ENCODE data around the gene IFT122. TPM values are rescaled to one million over a fixed set of nuclear protein-coding genes. Genes with fewer than 3 reads are reported as not detected.
"Not testable (repeated sequence)": the region's sequence is repeated elsewhere in the genome, so short reads cannot be mapped to it uniquely, and the experiment has no call there.

IFT122 gene
- total RNA-seq, 2 donors from 2014 or later = 19.3 to 33.4 TPM

DNA sequence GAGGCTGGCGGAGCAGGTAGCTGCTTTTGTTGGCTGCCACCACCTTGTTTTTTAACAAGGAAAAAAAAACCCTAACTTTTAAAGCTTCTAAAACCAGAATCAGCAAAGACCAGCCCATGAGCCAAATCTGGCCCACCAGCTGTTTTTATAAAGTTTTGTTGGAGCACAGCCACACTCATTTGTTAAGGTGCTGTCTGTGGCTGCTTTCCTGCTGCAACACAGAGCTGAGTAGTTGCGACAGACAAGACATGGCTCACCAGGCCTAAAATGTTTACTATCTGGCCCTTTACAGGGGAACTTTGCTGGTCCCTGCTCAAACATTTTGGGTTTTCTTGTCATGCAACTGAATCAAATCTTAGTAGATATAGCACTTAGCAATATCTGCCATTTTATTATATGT is 30.5 kb upstream of the IFT122 start:
- H3K36me3 Mint-ChIP-seq (ENCODE audit: low read depth) = no peaks in the 10 kb centered on the region
- no peak overlapping the region for H3K4me3 Mint-ChIP-seq
- no peaks in the 10 kb centered on the region for H3K27me3 Mint-ChIP-seq
- no peaks in the 10 kb centered on the region for H3K4me1 Mint-ChIP-seq
- H3K9me3 Mint-ChIP-seq = no peaks in the 10 kb centered on the region
- no peak for ATAC-seq (replicated peaks)
- H3K27ac Mint-ChIP-seq = no peak overlapping the region

DNA sequence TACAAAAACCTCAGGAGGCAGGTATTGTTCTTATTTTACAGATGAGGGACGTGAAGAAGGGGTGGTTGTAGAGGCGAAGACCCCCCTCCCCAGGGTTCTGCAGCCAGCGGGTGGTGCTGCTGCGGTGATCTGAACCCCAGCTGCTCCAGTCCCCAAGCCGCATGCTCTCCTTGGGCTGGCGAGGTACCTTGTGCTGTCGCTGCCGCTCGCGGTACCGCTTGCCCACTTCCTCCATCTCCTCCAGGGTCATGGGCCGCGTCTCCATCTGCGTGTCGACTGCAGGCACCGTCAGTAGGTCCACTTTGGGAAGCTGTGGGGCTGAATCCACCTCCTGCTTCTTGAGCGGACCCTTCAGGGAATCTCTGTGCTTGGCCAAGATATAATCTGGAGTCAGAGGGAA is 29.1 kb upstream of the IFT122 start:
- Mint-ChIP-seq H3K9me3 (no peaks in the 10 kb centered on the region), H3K4me1 (no peaks in the 10 kb centered on the region), H3K27ac (no peak overlapping the region), H3K4me3 (no peak overlapping the region), H3K27me3 (no peaks in the 10 kb centered on the region), H3K36me3 (ENCODE audit: low read depth) (no peaks in the 10 kb centered on the region)
- no peak for ATAC-seq (replicated peaks)

DNA sequence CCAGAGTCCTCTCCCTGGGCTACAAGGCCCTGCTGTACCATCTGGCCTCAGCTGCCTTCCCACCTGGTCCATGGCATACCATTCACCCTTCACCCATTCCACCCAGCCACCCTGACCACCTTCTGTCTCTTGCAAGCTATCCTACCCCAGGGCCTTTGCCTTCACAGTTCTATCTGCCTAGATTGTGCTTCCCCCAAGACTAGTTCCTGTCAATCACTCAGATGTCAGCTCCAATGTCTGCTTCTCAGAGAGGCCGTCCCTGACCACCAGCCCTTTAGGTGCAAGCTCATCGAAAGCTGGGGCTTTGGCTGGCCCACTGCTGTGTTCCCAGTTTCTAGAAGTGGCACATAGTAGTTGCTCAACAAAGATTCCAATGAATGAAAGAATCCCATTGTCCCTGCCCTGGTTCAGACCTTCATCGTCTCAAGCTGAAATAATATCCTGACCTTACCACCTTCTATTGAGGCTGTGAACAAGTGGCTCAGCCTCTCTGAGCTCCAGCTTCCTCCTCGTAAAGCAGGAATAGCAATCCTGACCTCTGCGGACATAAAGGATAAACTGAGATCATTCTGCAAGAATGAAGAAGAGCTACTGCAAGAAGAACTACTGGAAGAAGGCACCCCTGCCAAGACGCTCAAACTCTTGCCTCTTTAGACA is 27.4 kb upstream of the IFT122 start:
- no peaks in the 10 kb centered on the region for H3K9me3 Mint-ChIP-seq
- no peaks in the 10 kb centered on the region for H3K27me3 Mint-ChIP-seq
- H3K4me1 Mint-ChIP-seq = no peaks in the 10 kb centered on the region

DNA sequence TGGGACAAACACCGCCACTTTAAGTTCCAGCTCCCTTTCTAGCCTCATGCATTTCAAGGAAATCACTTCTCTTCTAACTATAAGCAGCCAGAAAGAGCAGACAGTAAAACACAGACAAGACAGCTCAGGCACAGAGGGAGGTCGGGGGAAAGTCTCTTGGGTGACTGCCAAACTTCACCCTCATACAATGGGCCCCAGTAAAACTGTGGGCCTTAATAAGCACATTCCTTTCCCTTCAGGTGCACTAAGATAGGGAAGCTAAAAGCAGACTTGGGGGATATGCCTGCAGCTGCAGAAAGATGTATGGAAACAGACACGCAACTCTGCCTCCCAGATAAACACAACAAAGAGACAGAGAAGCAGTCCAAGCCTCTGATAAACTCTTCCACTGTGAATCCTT is 26.8 kb upstream of the IFT122 start:
- H3K27me3 Mint-ChIP-seq; H3K36me3 Mint-ChIP-seq (ENCODE audit: low read depth); H3K4me3 Mint-ChIP-seq; H3K27ac Mint-ChIP-seq; H3K4me1 Mint-ChIP-seq; H3K9me3 Mint-ChIP-seq; ATAC-seq (replicated peaks): not testable (repeated sequence)

More for the DNA sequence above, 27.4 kb upstream of the IFT122 start:
- Mint-ChIP-seq H3K36me3 (ENCODE audit: low read depth) (no peaks in the 10 kb centered on the region), H3K4me3 (no peak overlapping the region), H3K27ac (no peak overlapping the region)
- no peak for ATAC-seq (replicated peaks)

DNA sequence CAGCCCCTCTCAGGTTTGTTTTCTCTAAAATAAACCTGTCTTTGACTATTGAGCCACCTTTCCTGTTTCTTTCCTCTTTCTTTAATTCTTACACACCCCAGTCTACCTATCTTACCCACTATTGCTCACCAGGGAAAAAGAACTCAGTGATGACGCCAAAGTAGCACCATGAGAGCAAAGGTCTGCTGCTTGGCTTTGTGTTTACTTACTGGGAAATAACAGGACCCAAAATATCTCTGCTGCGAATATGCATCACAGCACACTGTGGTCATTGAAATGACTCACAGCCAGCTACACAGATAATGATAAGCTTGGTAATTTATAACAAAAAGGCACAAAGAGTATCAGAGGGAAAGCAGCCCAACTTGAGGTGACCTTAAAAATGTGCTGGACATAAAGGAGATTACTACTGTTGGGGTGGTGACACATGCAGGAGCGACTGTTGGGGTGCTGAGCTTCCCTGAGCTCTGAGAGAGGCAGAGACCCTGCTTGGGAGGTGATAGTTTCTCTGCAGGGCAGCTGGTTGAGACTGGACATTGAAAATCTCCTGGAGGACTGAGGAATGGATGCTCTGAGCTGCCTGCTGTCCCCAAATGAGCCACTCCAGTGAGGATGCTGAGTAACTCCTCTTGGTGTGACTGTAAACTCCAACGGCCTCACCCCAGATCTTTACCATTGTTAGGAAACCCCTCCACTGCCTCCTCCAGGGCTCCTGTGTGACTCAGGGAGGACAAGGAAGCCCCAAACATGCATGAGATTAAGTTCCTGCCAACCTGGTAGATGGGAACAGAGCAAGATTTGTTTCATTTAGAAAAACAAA is 26.1 kb upstream of the IFT122 start:
- ATAC-seq (replicated peaks) = peak; percentile 38
- Mint-ChIP-seq H3K4me3 (no peak overlapping the region), H3K36me3 (ENCODE audit: low read depth) (no peaks in the 10 kb centered on the region), H3K27ac (no peak overlapping the region), H3K9me3 (no peaks in the 10 kb centered on the region), H3K4me1 (no peaks in the 10 kb centered on the region), H3K27me3 (no peaks in the 10 kb centered on the region)

DNA sequence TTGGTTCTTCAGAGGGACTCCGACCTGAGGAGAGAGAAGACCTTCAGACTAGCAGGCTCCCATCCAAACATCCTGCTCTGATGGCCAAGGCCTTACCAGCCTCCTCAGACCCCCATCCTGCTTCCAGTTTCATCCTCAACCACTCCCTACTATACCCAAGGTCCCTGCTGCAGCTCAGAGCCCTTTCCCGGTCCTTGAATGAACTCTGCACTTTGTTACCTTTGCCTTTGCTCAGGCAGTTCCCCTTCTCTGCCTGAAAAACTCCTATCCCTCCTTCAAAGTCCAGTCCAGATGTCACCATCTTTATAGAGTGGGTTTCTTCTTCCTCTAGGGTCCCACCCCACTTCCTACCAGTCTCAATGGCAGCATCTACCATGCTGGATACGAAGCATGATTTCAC is 24.6 kb upstream of the IFT122 start:
- no peaks in the 10 kb centered on the region for H3K27me3 Mint-ChIP-seq
- no peaks in the 10 kb centered on the region for H3K4me1 Mint-ChIP-seq
- no peak overlapping the region for H3K4me3 Mint-ChIP-seq
- no peak for ATAC-seq (replicated peaks)
- no peaks in the 10 kb centered on the region for H3K9me3 Mint-ChIP-seq
- H3K36me3 Mint-ChIP-seq (ENCODE audit: low read depth) = no peaks in the 10 kb centered on the region
- H3K27ac Mint-ChIP-seq = no peak overlapping the region

DNA sequence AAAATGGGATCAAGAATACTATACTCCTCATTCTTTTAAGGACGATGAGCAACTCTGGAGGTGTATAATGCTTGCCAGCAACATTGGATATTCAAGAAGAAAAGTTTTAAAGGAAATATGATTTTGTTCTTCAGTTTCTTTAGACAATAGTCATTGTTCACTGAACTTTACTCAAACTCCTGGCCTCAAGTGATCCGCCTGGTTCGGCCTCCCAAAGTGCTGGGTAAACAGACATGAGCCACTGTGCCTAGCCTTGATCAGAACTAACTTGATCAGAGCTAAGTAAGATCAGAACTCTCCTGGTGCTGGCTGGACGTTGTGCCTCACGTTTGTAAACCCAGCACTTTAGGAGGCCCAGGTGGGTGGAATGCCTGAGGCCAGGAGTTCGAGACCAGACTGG is 24.2 kb upstream of the IFT122 start:
- Mint-ChIP-seq H3K27me3 (no peaks in the 10 kb centered on the region), H3K27ac (no peak overlapping the region), H3K9me3 (no peaks in the 10 kb centered on the region), H3K36me3 (ENCODE audit: low read depth) (no peaks in the 10 kb centered on the region), H3K4me1 (no peaks in the 10 kb centered on the region), H3K4me3 (no peak overlapping the region)
- no peak for ATAC-seq (replicated peaks)

DNA sequence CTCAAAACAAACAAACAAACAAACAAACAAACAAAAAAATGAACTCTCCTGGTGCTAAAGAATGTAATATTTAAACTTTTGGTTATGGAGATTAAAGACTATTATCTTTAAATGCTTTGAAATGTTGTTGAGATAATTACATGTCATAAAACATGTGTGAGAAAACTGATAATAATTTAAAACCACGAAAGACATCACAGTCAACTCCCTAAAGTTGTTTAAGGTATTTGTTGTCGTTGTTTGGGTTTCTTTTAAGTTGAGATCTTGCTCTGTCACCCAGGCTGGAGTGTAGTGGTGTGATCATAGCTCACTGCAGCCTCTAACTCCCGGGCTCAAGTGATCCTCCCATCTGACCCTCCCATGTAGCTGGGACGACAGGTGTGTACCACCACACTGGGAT is 23.6 kb upstream of the IFT122 start:
- Mint-ChIP-seq H3K9me3 (no peaks in the 10 kb centered on the region), H3K36me3 (ENCODE audit: low read depth) (no peaks in the 10 kb centered on the region), H3K4me3 (no peak overlapping the region), H3K27ac (no peak overlapping the region), H3K4me1 (no peaks in the 10 kb centered on the region), H3K27me3 (no peaks in the 10 kb centered on the region)
- ATAC-seq (replicated peaks) = no peak

DNA sequence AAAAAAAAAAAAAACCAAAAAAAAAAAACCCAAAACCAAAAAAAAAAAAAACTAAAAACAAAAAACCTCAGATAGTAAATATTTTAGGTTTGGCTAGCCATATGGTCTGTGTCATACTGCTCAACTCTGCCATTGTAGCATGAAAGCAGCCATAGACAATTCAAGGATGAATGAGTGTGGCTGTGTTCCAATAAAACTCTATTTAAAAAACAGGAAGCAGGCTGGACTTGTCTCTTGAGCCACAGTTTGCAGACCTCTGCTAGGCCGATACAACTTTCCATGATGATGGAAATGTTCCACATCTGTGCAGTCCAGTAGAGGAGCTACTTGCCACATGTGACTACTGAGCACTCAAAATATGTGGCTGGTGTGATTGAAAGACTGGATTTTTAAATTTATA is 22.7 kb upstream of the IFT122 start:
- no peaks in the 10 kb centered on the region for H3K4me1 Mint-ChIP-seq
- no peak overlapping the region for H3K27ac Mint-ChIP-seq
- no peak for ATAC-seq (replicated peaks)
- no peaks in the 10 kb centered on the region for H3K9me3 Mint-ChIP-seq
- H3K4me3 Mint-ChIP-seq = no peak overlapping the region
- no peaks in the 10 kb centered on the region for H3K27me3 Mint-ChIP-seq
- H3K36me3 Mint-ChIP-seq (ENCODE audit: low read depth) = no peaks in the 10 kb centered on the region

DNA sequence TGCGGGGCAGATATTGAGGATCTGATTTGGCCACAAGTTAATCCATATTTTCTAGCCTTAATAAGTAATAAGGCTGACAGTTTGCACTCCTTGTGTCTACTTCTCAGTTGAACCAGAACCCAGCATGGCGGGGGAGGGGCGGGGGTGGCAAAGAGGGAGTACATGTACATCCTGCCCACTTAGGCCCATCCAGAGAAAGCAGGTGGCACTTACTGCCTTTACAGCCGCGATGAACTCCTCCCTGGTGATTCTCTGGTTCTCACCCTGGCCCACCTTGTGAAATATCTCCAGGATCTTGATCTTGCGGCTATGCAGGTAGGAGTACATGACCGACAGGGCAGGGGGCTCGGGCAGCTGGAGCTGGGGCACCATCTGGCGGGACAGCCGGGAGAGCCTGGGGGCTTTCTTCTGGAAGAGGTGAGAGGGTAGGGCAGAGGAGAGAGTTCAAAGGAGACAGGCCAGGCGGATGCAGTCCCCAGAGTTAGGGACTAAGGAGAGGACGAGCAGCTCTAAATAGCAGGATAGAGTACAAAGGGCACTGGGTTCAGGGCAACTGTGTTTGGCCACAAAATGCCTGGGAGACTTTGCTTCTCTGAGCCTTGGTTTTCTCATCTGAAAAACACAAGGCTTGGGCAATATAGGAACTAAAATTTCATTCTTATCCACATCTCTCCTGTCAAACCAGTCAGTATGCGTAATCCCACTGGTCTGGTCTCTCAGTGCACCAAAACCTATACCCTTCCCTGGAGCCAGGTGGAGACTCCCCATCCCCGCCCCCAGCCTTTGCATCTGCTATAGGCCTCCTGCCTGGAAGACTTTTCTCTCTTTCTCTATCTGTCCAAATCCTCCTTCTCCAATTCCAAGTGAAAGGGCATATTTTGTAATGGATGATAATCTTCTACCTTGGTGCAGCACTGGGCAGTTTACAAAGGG is 21.7 kb upstream of the IFT122 start:
- no peak for ATAC-seq (replicated peaks)
- H3K27ac Mint-ChIP-seq = no peak overlapping the region
- no peaks in the 10 kb centered on the region for H3K4me1 Mint-ChIP-seq
- no peak overlapping the region for H3K4me3 Mint-ChIP-seq
- no peaks in the 10 kb centered on the region for H3K36me3 Mint-ChIP-seq (ENCODE audit: low read depth)
- H3K9me3 Mint-ChIP-seq = no peaks in the 10 kb centered on the region
- H3K27me3 Mint-ChIP-seq = no peaks in the 10 kb centered on the region

DNA sequence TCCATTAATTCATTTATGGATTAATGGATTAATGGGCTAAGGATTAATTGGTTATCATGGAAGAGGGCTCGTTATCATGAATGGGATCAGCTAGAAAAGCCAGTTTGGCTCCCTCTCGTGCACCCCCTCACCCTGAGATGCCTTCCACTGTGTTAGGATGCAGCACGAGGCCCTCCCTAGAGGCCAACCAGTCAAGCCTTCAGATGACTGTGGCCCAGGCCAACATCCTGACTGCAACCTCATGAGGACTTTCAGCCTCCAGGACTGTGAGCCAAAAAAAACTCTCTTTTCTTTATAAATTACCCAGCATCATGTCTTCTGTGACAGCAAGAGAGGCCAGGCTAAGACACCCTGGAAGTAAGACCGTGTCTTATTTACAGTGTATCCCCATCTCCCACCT is 20.5 kb upstream of the IFT122 start:
- ATAC-seq (replicated peaks) = no peak
- H3K27me3 Mint-ChIP-seq = no peaks in the 10 kb centered on the region
- no peaks in the 10 kb centered on the region for H3K36me3 Mint-ChIP-seq (ENCODE audit: low read depth)
- no peak overlapping the region for H3K27ac Mint-ChIP-seq
- H3K9me3 Mint-ChIP-seq = no peaks in the 10 kb centered on the region
- H3K4me1 Mint-ChIP-seq = peaks cover 8% of the 10 kb centered on the region
- H3K4me3 Mint-ChIP-seq = no peak overlapping the region

DNA sequence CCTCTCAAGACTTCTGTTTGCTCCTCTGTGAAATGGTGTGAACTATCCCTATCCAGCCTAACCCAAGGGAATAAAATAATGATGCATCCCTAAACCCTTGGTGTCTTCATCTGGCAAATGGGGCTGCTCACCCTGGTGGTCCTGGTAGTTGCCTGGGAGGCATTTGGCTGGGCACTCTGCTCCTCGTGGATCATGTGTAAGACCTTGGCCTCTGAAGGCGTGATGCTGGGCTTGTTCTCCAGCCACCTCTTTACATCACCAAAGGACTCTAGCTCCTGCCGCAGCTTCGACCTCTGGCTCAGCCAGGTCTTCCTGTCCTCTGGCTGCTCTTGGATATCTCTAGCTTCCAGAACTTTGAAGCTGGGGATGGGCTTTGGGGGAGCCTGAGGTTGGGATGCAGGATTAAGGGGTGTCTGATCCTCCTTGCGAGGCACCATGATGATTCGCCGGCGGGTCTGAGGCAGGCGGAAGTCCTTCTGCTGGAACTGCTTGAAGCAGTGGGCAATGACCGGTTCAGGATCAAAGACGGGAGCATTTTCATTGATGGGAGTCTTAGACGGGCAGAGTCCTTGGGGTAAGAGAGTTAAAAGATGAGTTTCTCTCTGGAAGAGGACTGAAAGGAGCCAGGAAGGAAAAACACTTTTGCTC is 18.7 kb upstream of the IFT122 start:
- Mint-ChIP-seq H3K9me3 (no peaks in the 10 kb centered on the region), H3K4me1 (peaks cover 16% of the 10 kb centered on the region), H3K4me3 (no peak overlapping the region), H3K27me3 (no peaks in the 10 kb centered on the region), H3K27ac (no peak overlapping the region), H3K36me3 (ENCODE audit: low read depth) (no peaks in the 10 kb centered on the region)
- no peak for ATAC-seq (replicated peaks)

DNA sequence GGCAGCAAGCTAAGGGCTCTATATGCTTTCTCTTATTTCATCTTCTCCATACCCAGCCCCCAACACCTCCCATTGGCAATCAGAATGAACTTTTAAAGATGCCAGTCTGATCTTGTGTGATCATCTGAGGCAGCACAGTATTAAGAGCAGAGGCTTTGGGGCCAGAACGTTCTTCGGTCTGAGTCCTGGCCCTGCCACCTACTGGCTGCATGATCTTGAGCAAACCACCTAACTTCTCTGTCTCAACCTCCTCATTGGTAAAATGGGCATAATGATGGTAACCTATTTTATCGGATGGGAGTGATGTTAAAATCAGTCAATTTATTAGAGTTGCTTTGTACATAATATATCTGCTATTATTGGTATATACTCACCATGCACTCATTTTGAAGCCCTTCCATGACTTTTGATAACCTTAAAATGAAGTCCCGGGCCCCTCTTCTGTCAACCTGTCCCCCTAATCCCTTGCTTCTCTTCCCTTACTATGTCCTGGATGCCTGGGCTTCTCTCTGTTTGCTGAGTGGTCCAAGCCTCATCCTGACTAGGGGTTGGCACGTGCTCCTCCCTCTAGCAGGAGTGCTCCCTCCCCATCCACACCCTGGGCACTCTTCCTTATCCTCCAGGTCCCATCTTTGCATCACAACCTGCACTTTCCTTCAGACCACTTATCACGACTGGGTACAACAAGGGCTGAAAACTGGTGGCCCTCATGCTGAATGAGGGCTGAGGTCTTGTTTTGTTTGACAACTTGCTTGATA is 17.9 kb upstream of the IFT122 start:
- peaks cover 16% of the 10 kb centered on the region for H3K4me1 Mint-ChIP-seq
- H3K36me3 Mint-ChIP-seq (ENCODE audit: low read depth) = no peaks in the 10 kb centered on the region
- peak overlapping the region; percentile 17 for H3K27ac Mint-ChIP-seq
- H3K9me3 Mint-ChIP-seq = no peaks in the 10 kb centered on the region
- H3K27me3 Mint-ChIP-seq = no peaks in the 10 kb centered on the region
- no peak overlapping the region for H3K4me3 Mint-ChIP-seq
- ATAC-seq (replicated peaks) = no peak

DNA sequence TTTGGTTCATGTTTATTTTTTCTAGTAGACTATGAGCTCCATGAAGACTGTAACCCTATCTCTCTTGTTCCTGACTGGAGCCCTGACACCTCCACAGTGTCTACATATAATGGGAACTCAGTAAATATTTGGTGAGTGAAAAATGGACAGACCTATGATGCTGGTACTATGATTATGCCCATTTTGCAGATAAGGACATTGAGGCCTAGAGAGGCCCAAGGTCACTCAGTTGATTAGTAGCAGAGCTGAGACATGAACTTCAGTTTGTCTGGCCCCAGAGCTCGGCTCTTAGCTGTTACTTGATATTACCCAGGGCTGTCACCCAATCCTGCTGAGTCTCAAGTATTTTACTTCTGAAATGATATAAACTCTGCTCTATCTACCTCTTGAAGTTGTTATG is 17.1 kb upstream of the IFT122 start:
- Mint-ChIP-seq H3K4me1 (peaks cover 19% of the 10 kb centered on the region), H3K27me3 (no peaks in the 10 kb centered on the region), H3K27ac (peak overlapping the region; percentile 17), H3K4me3 (no peak overlapping the region), H3K9me3 (no peaks in the 10 kb centered on the region), H3K36me3 (ENCODE audit: low read depth) (no peaks in the 10 kb centered on the region)
- no peak for ATAC-seq (replicated peaks)
